ENCODE data around the gene TMEM59L. TPM values are rescaled to one million over a fixed set of nuclear protein-coding genes. Genes with fewer than 3 reads are reported as not detected.

The TMEM59L gene
- total RNA-seq, 4 donors from 2014 or later, result 0.34 to 2.1 (median 0.88) TPM; not detected in 1

- TF ChIP-seq CTCF (IDR thresholded peaks at IDR 0.05; ENCODE audit: low read depth), result no peak
Measured at GRCh38 chr19:18589380-18590272, 23.0 kb upstream of the TMEM59L start.

GRCh38 chr19:18590273-18591272 lies 22.1 kb upstream of the TMEM59L start:
- TF ChIP-seq CTCF (IDR thresholded peaks at IDR 0.05; ENCODE audit: low read depth), result no peak

GRCh38 chr19:18591735-18592385 lies 20.8 kb upstream of the TMEM59L start:
- TF ChIP-seq CTCF (IDR thresholded peaks at IDR 0.05; ENCODE audit: low read depth), result no peak

- no peak for TF ChIP-seq CTCF (IDR thresholded peaks at IDR 0.05; ENCODE audit: low read depth)
Measured at GRCh38 chr19:18593367-18594095, 19.1 kb upstream of the TMEM59L start.

- TF ChIP-seq CTCF (IDR thresholded peaks at IDR 0.05; ENCODE audit: low read depth), result no peak
Measured at GRCh38 chr19:18594096-18594823, 18.4 kb upstream of the TMEM59L start.

- no peak for TF ChIP-seq CTCF (IDR thresholded peaks at IDR 0.05; ENCODE audit: low read depth)
Measured at GRCh38 chr19:18594824-18595373, 17.8 kb upstream of the TMEM59L start.
